Astrocyte of the cerebellum (primary cell): ENCODE results near the gene HOXB2.

Source experiments
- DNase-seq: peaks from one replicate; pipeline ENCODE4 v3.0.0-alpha.2; 2011; ENCODE audit warnings: low read depth
- H3K4me3 ChIP-seq: 2 replicates; pipeline ENCODE4 v1.5.1; 2011; ENCODE audit warnings: mild to moderate bottlenecking, low read depth, low read length, moderate library complexity
- in situ Hi-C: cut with HindIII; loops from 2 replicates; pipeline ENCODE4 v1.10.0; 2017; ENCODE audit warnings: low sequenced_read_pairs
- TF ChIP-seq, protein P1 (sequence below): IDR thresholded peaks from 2 replicates; pipeline ENCODE4 v1.5.1; 2012; ENCODE audit warnings: low read length, low read depth, moderate library complexity, mild to moderate bottlenecking; ENCODE audit errors: missing control alignments

Gene HOXB2

DNA sequence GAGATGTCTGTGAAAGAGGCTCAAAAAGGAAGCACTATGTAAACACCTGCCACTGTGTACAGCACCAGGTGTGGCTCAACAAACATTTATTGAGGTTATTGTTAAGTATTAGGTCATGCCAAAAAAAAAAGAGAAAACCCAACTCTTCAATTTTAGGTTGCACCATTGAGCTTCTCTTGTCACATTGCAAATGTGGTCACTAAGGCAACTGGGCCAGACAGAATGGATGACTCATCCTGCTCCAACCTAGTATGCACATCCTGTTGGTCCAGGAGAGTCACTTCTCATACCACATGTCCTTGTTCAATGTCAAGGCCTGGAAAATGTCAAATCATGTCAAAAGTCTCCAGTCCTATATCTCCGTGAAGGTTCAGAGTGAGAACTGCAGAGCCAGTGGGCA lies 39.1 kb downstream of the HOXB2 start:
- TF ChIP-seq, protein P1, sequence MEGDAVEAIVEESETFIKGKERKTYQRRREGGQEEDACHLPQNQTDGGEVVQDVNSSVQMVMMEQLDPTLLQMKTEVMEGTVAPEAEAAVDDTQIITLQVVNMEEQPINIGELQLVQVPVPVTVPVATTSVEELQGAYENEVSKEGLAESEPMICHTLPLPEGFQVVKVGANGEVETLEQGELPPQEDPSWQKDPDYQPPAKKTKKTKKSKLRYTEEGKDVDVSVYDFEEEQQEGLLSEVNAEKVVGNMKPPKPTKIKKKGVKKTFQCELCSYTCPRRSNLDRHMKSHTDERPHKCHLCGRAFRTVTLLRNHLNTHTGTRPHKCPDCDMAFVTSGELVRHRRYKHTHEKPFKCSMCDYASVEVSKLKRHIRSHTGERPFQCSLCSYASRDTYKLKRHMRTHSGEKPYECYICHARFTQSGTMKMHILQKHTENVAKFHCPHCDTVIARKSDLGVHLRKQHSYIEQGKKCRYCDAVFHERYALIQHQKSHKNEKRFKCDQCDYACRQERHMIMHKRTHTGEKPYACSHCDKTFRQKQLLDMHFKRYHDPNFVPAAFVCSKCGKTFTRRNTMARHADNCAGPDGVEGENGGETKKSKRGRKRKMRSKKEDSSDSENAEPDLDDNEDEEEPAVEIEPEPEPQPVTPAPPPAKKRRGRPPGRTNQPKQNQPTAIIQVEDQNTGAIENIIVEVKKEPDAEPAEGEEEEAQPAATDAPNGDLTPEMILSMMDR: no peak
- in situ Hi-C loops: no loop called here

DNA sequence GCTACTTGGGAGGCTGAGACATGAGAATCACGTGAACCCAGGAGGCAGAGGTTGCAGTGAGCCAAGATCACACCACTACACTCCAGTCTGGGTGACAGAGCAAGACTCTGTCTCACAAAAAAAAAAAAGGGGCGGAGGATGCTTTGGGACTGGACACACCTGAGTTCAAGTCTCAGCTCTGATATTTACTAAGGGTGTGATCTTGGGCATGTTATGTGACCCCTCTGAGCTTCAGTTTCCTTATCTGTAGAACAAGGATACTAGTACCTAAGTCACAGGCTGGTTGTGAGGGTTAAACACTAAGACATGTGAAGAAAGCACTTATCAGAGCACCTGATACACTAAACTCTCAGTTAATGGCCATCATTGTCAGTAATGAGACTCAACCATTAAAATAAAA lies 40.0 kb downstream of the HOXB2 start:
- no peak for DNase-seq
- in situ Hi-C loops: no loop called here
- no peak overlapping the region for H3K4me3 ChIP-seq
- TF ChIP-seq, protein P1: no peak

More for the DNA sequence above, 39.1 kb downstream of the HOXB2 start:
- H3K4me3 ChIP-seq: no peak overlapping the region
- DNase-seq: peak; percentile 34

DNA sequence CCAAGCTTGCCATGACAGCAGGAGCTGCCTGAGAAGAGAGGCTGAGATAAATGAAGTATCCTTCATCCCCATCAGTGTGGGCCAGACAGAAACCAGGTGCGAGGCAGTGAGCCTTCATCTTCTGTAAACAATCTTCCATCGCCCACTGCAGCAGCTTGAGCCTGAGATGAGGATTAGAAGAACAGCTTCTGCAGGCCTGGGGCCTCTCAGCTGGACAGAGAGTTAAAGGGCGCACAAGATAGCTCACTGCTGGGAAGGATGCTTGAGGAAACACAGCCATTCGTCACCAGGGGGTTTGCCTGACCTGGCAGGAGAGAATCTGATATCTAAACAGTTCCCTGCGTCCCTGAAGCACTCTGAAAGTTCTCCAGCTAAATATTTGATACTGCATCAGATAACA lies 41.2 kb downstream of the HOXB2 start:
- in situ Hi-C loops: no loop called here
- no peak overlapping the region for H3K4me3 ChIP-seq
- no peak for DNase-seq
- TF ChIP-seq, protein P1: no peak

DNA sequence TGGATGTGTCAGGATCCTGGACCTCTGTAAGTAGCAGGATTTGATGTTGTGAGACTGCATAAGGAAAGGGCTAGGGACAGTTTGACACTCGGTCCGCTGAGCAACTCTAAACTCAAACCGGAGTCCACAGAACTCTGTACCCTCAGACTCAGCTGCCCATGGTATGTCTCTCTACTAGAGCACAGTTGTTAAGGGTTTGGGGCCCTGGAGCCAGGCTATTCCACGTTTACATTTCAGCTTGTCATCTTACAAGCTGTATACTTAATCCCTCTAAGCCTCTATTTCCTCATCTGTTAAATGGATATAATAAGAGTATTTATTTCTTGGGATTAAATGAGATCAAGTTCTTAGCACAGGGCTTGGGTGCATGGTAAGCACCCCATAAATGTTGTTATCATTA lies 42.0 kb downstream of the HOXB2 start:
- no peak overlapping the region for H3K4me3 ChIP-seq
- in situ Hi-C loops: no loop called here
- no peak for DNase-seq
- TF ChIP-seq, protein P1: no peak

DNA sequence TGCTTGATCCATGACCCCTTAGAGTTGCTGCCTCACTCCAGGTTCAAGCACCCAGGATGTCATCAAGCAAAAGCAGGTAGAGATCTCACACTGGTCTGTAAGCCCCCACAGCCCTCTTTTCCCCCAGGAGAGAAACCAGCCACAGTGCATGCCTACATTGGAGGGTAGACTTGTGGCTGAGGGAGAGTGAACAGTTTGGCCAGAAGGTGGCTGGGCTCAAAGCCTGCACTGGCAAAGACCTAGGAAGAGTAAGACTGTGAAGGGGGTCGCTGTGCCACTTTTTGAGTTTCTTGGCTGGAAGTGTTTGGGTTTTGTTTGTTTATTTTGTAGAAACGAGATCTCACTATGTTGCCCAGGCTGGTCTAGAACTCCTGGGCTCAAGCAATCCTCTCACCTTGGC lies 42.6 kb downstream of the HOXB2 start:
- in situ Hi-C loops: no loop called here
- TF ChIP-seq, protein P1: no peak
- H3K4me3 ChIP-seq: no peak overlapping the region
- no peak for DNase-seq

DNA sequence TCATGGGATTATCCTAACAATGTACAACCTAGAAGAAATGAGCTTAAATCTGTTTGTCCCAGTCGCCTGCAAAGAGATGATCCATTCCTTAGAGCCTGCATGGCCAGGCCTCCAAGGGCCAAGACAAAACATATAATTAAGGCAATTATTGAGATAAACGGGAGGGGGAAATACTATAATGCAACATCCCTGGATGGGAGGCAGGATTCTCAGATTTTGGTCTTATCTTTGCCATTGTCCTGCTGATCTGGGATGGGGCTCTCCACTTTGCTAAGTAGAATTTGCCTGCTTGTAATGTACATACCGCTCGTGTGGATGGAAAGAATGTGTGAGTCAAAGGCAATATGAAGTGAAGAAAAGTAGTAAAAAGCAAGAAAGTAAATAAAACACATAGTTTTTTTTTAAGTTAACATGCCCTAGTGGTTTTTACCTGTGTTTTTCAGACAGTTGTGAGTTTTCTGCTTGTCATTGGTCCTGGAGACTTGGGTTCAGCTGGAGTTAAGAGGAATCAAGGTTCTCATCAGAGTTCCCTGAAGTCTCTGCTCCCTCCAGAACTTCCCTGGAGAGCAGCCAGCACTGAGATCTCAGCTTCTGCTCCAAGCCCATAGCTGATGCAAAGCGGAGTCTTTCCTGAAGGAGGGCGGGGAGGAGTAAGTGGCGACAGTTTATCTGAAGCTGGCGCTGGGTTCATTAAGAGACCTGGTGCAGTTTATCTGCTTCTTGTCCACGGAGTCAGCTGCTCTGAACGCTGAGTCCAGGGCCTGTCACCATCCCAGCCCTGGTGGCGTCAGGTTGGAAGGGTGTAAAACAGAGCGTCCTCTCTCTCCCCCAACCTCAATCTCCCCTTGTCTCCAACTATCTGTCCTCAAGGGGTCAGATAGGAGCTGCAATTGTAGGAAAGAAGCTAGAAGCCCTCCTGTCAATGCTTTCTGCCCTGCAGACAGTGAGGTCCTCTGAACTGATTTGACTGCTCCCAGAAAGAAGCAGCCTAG lies 44.2 kb downstream of the HOXB2 start:
- in situ Hi-C loops: no loop called here
- TF ChIP-seq, protein P1: peak; percentile 14
- no peak for DNase-seq

More for the DNA sequence above, 44.2 kb downstream of the HOXB2 start:
- no peak overlapping the region for H3K4me3 ChIP-seq
